Dermis lymphatic vessel endothelial cell (primary cell): Measurements from ENCODE around the gene RBM4B. TPM values are rescaled to one million over a fixed set of nuclear protein-coding genes. Genes with fewer than 3 reads are reported as not detected.

ENCODE experiments used
- total RNA-seq: library from RNA; depleted of rRNA; stranded (reverse); fragments of >200 nt; gene quantifications from 2 replicates; pipeline ENCODE4 v1.2.1, GENCODE V29; 2014

RBM4B gene, protein sequence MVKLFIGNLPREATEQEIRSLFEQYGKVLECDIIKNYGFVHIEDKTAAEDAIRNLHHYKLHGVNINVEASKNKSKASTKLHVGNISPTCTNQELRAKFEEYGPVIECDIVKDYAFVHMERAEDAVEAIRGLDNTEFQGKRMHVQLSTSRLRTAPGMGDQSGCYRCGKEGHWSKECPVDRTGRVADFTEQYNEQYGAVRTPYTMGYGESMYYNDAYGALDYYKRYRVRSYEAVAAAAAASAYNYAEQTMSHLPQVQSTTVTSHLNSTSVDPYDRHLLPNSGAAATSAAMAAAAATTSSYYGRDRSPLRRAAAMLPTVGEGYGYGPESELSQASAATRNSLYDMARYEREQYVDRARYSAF
- total RNA-seq: 20.6 and 26.5 TPM in 2 replicates

DNA sequence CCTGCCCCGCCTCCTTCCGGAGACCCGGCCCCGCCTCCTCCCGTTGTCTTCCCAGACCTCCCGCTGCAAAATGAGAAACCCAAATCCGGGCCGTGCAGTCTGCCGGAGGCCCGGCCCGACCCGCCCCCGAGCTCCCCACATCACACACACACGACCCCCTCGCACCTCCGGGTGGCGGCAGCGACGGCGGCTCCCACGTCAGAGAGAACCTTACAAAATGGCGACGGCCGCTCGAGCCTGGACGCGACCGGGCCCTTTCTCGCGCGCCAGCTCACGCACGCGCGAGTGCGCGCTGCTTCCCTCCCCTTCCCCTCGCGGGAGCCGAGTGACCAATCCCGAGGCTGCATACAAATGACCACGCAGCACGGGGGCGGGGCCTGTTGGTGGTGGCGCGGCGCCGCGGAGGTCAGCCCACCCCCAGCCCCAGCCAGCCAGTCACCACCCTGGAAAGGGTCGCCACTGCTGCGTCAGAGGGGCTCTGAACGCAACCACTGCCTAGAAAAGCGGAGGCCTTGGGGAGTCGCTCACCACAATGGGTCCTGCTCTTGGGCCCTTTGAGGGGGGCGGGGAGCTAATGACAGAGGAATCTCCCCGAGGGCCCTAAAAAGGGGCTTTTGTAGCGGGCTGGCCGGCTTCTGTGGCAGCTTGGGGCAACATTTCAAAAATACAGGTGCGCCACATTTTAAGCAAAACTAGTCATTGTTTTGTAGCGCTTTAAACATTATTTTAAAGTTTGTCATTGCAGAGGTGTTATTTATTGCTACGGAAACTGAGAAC lies at the start of gene RBM4B:
RBM4B (minus strand) TSS at position 289 of the 777 bp plus-strand sequence. CDS start 808 bp downstream, outside the sequence.

DNA sequence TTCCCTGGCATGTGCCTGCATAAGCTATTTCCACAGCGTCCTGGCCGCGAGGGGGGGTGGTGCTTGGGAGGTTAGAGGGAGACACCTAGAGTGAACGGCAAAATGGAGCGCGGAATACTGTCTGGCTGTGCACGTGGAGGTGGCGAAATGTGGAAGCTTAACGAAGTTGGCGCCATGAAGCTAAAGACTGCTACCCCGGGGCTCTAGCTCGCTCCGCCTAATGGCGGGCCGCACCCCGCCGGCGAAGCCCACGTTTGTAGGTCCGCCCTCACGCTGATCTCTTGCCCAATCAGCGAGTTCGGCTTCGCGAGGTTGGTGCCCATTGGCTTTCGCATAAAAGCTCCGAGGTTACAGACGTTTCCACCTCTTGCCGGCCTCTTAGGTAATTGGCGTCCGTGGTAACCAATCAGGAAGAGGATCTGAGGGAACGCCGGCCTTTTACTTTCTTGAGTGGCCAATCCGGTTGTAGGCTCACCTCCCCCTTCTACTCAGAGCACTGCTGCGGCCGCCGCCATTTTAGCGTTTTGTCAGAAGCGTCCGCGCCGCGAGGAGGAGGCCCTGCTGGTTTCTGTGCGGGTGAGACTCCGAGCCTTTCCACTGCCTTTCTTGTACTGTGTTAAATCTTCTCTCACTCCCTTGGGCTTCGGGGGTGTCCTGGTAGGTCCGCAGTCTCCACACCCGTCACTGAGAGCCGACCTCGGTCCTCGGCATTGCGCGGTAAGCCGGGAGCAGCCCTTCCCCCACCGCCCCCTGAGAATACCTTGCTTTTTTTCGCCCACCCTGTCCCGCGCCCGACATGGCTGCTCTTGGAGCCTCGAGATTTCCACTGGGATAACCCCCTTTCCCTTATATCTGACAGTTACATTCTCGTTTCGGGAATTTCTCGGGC lies 39.3 kb downstream of the RBM4B start, which contains the start of gene RBM4:
RBM4 (plus strand) TSS at position 527 of the 889 bp plus-strand sequence. CDS start 1,009 bp downstream, outside the sequence.

DNA sequence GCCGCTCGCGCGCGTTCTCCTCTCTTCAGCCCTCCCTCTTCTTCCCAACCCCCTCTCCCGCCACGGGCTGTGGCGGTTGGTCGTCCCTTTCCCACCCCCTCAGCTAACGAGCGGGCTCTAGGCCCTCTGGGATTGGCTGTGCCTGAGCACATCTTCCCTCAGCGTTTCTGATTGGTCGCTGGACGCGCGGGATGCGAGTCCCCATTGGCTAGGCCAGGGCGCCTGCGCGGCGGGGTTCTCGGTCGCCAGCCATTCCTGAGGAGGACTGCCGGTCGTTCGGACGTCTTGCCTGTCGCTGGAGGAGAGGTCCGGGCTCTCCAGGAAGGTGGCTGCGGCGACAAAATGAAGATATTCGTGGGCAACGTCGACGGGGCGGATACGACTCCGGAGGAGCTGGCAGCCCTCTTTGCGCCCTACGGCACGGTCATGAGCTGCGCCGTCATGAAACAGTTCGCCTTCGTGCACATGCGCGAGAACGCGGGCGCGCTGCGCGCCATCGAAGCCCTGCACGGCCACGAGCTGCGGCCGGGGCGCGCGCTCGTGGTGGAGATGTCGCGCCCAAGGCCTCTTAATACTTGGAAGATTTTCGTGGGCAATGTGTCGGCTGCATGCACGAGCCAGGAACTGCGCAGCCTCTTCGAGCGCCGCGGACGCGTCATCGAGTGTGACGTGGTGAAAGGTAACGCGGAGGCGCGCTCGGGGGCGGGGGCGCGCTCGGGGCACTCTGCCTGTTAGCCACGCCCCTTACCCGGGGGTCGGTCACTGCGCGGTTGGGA lies 61.1 kb downstream of the RBM4B start, which contains the start of gene RBM14:
RBM14 (plus strand) TSS at position 252 of the 776 bp plus-strand sequence; CDS start at position 343, 91 bp downstream.

Other genes with a start within 250 kb of the RBM4B start
- 31.5 and 35.2 TPM in 2 replicates for gene MRPL11, start 239.0 kb downstream of the RBM4B start, total RNA-seq
- 4.4 TPM in 2 replicates for gene PELI3, start 211.0 kb downstream of the RBM4B start, total RNA-seq
- gene DPP3, start 197.5 kb downstream of the RBM4B start, total RNA-seq: 36.2 and 42.4 TPM in 2 replicates
- 15.0 and 20.4 TPM in 2 replicates for gene BBS1, start 167.3 kb downstream of the RBM4B start, total RNA-seq
- gene ZDHHC24, start 131.8 kb downstream of the RBM4B start, total RNA-seq: 12.9 and 14.8 TPM in 2 replicates
- gene ACTN3, start 131.0 kb downstream of the RBM4B start, total RNA-seq: not detected in 2 replicates
- 39.6 and 44.7 TPM in 2 replicates for gene CTSF, start 109.3 kb downstream of the RBM4B start, total RNA-seq
- 0.11 and 0.17 TPM in 2 replicates for gene CCDC87, start 84.8 kb downstream of the RBM4B start, total RNA-seq
- gene CCS, start 84.7 kb downstream of the RBM4B start, total RNA-seq: 28.3 and 29.9 TPM in 2 replicates
- gene RBM14, start 61.3 kb downstream of the RBM4B start, total RNA-seq: 16.5 and 18.7 TPM in 2 replicates
- gene RBM4, start 39.2 kb downstream of the RBM4B start, total RNA-seq: 132 and 183 TPM in 2 replicates
- 12.6 TPM in 2 replicates for gene SPTBN2, start 51.3 kb upstream of the RBM4B start, total RNA-seq
- gene RCE1, start 165.6 kb upstream of the RBM4B start, total RNA-seq: 14.8 and 15.6 TPM in 2 replicates
- 14.2 and 17.1 TPM in 2 replicates for gene LRFN4, start 179.2 kb upstream of the RBM4B start, total RNA-seq